Inferior parietal cortex (tissue), 1 donor: ENCODE results near the gene NCL.
"Not testable (repeated sequence)": the region's sequence is repeated elsewhere in the genome, so short reads cannot be mapped to it uniquely, and the experiment has no call there.

Experiments
- DNase-seq: peaks from one replicate; pipeline ENCODE4 v3.0.0-alpha.2; 2016; ENCODE audit errors: extremely low spot score

The NCL gene

DNA sequence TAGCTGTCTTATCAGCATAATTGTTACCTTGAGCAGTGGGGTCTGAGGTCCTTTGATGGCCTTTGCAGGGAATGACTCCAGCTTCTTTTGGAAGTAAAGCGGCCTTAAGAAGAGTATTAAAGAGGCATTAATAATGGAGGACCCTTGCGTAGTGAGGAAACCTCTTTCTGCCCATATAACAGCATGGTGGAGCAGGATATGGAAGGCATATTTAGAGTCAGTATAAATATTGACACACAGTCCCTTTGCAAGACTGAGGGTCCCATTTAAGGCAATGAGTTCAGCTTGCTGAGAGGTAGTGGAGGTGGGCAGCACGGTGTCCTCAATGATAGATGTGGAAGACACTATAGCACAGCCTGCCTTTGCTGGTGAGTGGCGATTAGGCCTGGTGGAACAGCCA lies 32.7 kb downstream of the NCL start:
- no peak for DNase-seq

DNA sequence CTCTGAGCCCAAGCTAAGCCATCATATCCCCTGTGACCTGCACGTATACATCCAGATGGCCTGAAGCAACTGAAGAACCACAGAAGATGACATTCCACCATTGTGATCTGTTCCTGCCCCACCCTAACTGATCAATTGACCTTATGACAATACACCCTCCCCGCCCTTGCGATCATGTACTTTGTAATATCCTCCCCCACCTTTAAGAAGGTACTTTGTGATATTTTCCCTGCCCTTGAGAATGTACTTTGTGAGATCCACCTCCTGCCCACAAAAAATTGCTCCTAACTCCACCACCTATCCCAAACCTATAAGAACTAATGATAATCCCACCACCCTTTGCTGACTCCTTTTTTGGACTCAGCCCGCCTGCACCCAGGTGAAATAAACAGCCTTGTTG lies 33.8 kb downstream of the NCL start:
- not testable (repeated sequence) for DNase-seq

DNA sequence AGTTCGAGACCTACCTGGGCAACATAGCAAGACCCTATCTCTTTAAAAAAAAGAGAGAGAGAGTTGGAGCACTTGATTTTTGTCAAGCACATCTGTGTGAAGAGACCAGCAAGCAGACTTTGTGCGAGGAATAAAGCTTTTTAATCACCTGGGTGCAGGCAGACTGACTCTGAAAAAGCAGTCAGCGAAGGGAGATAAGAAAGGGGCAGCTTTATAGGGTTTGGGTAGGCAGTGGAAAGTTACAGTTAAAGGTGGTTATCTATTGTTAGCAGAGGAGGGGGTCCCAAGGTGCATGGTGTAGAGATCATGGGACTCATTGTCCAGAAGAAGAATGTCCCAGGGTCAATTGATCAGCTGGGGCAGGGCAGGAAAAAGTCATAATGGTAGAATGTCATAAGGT lies 34.4 kb downstream of the NCL start:
- DNase-seq, result no peak

DNA sequence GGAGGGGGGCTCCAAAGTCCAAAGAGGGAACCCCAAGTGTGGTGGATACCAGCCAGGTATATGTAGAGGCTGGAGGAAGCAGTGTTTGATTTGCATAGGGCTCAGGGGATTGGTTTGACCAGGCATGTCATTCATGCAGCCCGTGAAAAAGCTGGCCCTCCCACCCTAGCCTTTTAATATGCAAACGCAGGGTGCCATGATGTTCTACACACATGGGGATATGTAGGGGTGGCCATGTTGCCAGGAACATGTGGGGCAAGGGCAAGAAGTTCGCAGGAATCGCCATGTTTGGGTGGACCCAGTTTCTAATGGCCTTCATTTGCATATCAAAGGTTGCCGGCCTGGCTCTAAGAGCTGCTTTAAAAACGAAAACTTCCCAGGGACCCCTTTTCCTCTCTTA lies 35.1 kb downstream of the NCL start:
- no peak for DNase-seq

DNA sequence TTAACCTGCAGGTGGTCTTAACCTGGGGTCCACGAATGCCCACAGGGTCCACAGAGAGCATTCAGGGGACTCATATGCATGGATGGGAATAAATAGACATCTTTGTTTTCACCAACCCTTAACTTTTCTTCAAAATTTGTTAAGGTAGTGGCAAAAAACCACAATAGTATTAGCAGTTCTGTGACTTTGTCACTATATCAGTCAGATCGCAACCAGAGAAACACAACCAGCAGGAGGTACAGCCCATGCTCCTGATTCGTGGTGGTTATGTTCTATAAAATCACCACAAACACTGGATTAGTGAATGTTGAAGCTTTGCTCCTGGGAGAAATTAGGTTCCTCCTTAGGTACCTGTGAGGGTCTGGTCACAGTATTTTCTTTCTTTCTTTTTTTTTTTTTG lies 37.2 kb downstream of the NCL start:
- DNase-seq, result no peak

DNA sequence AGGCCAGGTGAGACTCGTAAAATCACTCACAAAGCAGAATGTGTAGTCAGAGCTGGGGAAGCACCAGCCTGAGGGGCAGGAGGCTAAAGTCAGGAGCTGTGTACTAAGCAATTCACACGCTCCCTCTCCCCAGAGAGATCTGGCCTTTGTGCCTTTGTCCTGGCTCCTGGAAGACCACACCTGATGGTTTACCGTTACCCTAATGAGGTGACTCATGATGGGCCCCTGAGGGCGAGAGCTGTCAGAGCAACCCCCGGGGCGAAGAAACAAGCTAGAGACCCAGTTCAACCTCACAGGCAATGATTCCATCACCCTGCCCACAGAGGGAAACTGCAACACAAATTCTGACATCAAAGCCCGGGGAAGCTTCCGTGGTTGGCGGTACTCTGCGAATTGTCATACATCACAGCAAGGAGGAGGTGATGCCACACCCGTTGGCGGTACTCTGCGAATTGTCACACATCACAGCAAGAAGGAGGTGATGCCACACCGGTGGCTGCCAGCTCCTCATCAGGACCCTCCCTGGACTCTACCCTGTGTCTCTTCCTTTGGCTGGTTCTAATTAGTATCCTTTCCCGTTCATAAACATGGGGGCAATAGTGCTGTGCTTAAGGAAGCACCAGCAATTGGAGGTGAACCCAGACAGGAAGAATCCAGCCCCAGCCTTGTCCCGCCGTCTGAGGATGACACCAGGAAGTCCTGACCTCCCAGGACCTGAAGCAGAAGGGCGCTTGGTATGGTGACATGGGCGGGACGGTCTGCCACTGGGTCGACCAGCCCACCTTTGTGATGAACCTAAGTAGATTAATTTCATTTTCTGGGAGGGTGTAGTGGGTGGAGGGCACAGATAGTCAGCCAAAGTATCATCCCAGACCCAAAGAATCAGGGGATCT lies 38.2 kb downstream of the NCL start:
- no peak for DNase-seq

DNA sequence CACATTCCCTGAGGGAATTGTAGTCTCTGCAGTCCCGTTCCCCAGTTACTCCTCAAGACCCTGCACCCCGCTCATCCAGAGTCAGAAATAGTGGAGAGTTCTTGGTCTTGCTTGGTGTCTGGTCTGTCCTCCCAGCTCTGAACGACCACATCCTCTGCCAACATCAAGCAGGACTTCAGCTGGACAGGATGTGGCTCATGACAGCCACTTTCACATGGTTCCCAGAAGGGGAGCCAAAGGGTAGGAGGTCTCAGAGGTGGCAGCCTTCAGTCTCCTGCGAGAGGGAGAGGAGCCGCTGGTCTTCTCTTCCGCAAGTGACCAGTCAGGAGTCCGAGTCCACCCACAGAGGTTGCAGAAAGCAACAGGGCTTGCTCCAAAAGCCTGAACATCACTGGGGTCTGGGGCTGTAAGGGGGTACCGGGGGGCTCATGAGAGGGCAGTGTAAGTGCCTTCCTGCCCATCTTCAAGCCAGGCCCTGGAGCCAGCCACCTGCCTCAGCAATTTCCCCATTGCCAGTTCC lies 38.9 kb downstream of the NCL start:
- DNase-seq, result no peak

DNA sequence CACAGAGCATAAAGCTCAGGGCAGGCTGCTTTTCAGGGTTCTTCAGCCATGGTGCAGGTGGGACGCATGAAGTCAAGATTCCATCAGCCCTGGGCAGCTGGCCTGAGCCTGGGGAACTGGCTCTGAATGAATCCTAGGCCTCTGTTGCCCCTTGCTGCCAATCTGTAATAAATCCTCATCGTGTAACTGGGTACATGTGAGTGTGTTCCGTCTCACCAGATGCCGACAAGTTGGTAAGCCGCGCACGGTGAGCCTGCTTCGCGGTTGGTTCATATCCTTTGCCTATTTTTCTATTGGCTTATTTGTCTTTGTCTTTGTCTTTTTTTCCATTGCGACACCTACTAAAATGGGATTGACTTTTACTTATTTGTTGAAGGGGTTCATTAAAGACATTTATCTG lies 41.1 kb downstream of the NCL start:
- no peak for DNase-seq

DNA sequence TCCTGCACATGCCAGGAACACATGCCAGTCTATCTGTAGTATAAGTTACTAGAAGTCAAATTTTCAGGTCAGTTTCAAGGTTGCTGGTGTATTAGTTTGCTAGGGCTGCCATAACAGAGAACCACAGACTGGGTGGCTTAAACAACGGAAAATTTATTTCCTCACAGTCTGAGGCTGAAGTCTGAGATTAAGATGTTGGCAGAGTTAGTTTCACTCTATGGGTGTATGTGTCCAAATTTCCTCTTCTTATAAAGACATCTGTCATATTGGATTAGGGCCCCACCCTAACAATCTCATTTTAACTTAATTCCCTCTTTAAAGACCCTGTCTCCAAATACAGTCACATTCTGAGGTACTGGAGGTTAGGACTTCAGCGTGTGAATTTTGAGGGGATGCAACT lies 42.2 kb downstream of the NCL start:
- DNase-seq, result no peak

DNA sequence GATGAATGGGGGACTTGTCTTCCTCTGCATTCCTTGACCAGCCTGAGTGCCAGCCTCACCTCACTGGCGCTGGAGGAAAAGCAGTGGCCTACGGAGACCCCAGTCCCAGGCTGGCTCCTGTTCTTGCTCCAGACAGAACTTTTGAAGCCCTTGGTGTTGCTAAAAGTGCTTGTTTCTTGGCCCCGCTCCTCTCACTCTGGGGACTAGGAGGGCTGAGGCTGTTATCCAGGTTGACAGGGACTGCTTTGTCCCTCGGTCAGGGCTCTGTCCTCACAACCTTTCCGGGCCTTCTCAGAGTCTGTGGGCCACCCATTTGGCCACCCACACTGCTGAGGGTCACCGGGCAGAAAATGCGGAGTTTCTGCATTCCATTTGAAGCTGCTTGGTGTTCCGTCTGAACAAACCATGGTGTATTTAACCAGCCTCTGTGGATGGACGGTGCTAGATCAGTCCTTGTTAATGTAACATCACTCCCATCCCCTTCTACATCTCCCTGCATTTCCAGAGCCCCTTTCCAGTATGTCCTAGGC lies 43.2 kb downstream of the NCL start:
- no peak for DNase-seq

DNA sequence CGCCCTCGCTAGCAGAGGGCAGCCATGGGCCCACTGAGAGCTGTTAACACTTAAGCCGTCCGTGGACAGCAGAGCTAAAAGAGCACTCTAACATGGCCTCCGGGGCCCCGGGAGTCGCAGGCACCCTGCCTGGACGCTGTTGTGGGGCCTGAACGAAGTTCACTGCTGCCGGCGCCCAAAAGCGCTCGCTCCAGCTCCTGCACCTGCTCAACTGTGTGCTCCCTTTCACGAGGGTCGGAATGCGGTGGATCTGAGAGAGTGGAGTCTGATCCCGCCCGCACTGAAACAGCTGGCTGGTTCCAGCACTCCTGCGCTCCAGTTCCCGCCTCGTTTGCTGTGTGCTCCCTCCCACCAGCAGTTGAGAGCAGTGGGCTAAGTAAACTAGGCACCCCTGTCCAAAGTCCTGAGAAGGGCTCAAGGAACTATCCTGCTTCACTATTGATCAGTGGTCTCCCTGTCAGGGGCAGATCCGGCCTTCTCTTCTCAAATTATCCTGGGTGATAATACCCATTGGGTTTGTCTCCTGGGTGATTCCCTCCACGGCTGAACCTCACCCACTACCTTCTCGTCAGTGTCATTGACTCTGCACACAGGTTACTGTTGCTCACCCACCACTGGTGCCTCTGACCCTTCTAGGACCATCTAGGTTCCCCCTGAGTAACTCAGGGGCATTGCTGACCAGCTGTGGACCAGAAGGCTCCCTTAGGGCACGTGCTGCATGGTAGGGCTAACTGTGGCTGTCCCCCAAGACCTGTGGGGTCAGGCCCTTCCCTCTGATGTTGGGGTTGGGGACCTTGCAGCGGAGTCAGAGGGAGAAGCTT lies 45.3 kb downstream of the NCL start:
- no peak for DNase-seq

DNA sequence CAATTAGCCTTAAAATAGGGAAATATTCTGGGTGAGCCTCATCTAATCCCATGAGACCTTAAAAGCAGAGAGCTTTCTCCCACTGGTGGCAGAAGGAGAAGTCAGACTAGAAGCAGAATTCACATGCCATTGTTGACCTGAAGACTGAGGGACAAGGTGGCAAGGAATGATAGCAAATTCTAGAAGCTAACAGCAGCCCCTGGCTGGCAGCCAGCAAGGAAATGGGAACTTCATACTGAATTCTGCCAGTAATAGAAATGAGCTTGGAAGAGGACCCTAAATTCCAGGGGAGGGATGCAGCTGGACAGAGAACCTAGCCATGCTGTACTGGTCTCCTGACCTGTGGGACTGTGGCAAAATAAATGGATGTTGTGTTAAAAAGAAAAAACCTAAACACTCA lies 49.3 kb downstream of the NCL start:
- DNase-seq, result no peak

DNA sequence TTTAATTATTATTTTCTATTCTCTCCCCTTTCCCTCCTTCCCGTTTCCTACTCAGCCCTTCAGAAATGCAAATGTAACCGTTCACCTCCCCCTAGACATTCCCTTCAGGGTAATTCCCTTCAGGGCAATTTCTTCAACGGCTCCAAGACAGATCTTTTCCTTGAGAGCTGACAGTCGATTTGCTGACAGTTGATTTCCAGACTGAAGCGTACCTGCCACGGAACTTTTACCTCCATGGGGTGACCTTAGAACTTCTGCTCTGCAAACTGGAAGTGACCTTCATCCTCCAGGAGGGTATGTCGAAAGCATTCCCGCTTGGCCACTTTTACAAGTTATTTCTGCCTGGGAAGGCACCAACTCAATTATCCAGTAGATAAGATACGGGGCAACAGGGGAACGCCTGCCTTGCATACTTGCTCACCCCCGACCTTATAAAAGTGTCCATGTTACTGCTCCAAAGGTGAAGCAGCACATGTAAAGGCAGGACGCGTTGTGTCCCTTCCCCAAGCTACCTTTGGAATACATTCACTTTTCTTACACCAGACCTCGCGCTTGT lies 50.3 kb downstream of the NCL start:
- DNase-seq, result no peak

DNA sequence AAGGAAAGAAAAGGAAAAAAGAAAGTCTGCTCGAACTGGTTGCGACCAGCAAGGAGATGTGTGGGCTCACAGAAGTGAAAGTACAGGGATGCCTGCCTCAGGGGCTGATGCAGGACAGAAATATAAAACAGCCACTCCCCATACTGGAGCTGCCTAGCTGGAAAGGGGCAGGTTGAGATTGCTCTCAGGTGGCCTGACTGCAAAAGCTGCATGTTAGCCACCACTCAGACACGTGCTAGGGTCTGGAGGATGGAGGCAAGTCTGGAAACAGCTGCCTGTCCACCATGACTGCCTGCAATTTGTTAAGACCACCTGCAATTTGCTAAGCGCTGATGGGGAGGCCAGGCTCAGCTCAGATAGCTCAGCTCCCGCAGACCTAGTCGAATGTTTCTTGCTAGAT lies 50.8 kb downstream of the NCL start:
- DNase-seq, result no peak

DNA sequence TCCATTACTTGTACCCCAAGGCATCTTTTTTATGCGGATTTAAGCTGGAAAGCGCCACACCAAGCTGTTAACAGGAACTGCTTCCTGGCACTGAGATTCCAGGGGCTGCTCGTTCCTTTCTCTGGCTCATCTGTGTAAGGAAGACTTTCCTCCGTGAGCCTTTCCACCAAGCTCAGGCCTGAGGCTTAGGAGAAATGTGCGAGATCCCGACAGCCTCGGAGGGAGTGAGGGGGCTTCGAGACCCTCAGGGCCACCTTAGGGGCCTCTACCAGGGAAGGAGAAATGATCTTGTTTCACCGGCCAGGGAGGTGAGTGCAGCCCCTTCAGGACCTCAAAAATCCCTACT lies 51.7 kb downstream of the NCL start:
- no peak for DNase-seq

DNA sequence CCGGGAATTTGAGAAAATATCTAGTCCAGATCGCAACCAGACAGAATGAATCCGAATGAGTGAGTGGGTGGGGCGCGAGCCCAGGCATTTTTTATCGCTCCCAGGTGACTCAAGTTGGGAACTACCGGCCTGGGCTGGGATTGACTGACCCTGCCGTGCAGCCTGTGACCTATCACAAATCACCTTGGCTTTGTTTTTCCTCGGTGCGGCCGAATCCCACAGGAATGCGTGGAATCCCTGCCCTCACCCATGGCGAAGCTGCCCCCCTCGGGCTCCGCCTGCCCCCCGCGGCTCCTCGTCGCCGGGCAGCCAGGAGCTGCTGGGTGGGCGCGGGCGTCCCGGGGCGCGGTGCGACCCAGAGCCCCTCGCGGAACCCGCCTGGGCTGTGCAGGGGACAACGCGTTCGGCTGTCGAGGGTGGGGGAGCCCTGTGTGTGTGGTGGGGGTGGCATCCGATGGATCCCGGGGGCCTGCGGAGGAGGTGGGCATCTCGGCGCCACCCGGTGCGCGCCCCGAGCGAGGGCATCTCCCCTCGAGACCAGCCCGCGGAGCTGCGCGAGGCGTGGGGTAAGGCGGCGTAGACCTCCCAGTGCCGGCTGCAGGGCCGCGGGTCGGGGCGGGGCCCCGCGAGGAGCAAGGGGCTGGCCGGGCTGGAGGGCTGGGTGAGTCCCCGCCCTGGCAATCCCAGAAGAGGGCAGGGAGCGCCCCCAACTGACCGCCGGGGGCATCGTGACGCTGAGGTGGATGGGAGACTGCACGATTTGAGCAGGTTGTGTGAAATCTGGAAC lies 52.3 kb downstream of the NCL start:
- DNase-seq, result peak; percentile 75

DNA sequence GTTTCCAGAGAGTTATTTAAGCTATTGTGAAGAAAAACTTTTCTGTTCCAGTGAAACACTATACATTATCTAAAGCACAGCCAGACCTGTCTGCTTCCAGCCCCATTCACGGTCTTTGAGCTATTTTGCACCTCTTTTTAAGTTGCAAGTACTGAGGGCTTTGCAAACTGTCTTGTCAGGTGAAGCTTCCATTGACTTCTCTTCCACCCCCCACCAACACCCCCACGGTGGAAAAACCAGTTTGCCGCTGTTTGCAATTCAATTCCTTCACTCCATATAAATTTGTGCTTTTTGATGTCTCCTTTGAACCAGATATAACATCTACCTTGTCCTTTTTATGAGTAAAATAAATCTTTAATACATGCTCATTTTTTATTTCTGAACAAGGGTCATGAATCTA lies 53.0 kb downstream of the NCL start:
- no peak for DNase-seq

DNA sequence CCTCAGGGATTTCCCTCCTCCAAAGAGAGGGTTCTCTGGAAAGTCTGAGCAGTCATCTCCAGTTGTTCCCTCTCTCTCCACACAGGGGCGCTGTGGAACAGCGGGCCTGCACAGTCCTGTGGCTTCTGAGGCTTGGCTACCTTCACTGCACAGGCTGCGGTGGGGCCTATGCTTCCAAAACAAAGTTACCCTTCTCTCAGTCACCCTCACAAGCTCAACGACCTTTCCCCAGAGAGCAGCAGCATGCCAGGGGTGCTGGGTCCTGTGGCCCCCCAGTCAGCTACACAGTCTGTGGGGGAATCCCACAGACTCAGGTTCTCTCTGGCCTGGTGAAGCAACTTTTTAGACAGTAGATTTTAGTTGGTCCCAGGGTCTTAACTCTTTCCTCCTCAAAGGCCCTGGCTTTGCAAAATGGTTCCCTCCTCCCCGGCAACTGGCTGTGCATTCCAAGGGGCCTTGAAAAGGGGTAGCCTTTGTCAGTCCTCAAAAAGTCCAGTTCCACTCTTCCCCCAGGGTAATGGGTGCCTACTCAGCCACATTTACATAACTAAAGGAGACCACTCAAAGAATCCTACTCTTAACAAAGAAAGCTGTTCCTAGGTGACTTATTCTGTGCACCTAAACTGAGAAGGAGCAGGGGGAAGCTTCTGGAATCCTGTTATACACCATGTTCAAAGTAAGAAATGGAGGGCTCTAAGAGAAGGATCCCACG lies 53.8 kb downstream of the NCL start:
- DNase-seq, result no peak

DNA sequence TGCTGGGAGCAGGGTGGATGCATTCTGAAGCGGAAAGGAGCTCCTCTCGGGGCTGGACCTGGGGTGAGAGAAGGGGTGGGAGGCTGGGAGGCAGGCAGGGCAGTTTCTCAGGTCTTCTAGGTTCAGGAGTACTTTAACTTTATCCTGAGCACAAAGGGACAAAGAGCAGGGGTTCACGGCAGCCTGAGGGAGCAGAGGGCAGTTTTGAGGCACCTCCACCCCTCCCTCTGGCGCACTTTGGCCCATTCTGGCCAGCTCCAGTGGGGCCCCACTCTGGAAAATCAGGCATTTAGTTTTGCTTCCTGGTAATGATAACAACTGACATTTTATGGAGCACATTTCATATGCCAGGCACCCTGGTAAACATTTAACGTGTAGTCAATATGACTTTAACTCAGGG lies 54.5 kb downstream of the NCL start:
- no peak for DNase-seq

DNA sequence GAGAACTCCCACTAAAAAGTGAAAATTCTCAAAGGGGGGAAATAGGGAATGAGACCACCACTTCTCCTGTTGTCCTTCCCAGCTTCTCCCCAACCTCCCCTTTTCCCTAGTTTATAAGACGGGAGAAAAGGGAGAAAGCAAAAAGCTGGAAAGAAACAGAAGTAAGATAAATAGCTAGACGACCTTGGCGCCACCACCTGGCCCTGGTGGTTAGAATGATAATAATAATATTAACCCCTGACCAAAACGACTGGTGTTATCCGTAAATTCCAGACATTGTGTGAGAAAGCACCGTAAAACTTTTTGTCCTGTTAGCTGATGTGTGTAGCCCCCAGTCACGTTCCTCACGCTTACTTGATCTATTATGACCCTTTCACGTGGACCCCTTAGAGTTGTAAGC lies 56.0 kb downstream of the NCL start:
- DNase-seq, result not testable (repeated sequence)

DNA sequence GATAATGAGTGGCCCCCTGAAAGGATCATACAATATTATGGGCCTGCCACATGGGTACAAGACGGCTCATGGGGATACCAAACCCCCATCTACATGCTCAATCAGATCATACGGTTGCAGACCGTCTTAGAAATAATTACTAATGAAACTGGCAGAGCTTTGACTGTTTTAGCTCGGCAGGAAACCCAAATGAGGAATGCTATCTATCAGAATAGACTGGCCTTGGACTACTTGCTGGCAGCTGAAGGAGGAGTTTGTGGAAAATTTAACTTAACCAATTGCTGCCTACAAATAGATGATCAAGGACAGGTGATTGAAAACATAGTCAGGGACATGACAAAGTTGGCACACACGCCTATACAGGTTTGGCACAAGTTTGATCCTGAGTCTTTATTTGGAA lies 56.6 kb downstream of the NCL start:
- DNase-seq, result not testable (repeated sequence)
